Left ventricle myocardium inferior (tissue), 1 donor: ENCODE results near the gene PPP2R3B. TPM values are rescaled to one million over a fixed set of nuclear protein-coding genes. Genes with fewer than 3 reads are reported as not detected.
"Not testable (repeated sequence)": the region's sequence is repeated elsewhere in the genome, so short reads cannot be mapped to it uniquely, and the experiment has no call there.

ENCODE experiments used
- DNase-seq: peaks from one replicate; pipeline ENCODE4 v3.0.0-alpha.2; 2020
- H3K27ac ChIP-seq: fragments of 200-600 bp; replicated peaks from 2 replicates; pipeline ENCODE4 v1.8.0; 2021
- H3K27me3 ChIP-seq: fragments of 200-600 bp; 2 replicates; pipeline ENCODE4 v1.8.0; 2021; ENCODE audit warnings: low read depth
- H3K36me3 ChIP-seq: fragments of 200-600 bp; 2 replicates; pipeline ENCODE4 v1.8.0; 2021
- H3K4me1 ChIP-seq: fragments of 200-600 bp; 2 replicates; pipeline ENCODE4 v1.8.0; 2021
- H3K4me3 ChIP-seq: fragments of 200-600 bp; 2 replicates; pipeline ENCODE4 v1.8.0; 2021; ENCODE audit warnings: mild to moderate bottlenecking, moderate library complexity
- H3K9me3 ChIP-seq: fragments of 200-600 bp; replicated peaks from 2 replicates; pipeline ENCODE4 v1.8.0; 2021
- intact Hi-C: fragments of 100-400 bp; cut with micrococcal nuclease; formaldehyde crosslinking; loops from one replicate; pipeline ENCODE4 v1.11.0; 2022
- total RNA-seq: library from RNA; stranded (reverse); fragmentation: NEBNext Ultra II Directional; extraction: Animal tissue kit (Norgen Biotek cat#: 25700); gene quantifications from one replicate; pipeline ENCODE4 v1.2.1, GENCODE V29; 2021
- TF ChIP-seq, protein P1 (sequence below): fragments of 200-600 bp; IDR thresholded peaks from 2 replicates; pipeline ENCODE4 v1.8.0; 2021; ENCODE audit warnings: antibody characterized with exemption, mild to moderate bottlenecking, borderline replicate concordance
- donor health status: DM: no; HTN: yes; CAD: no; lungs with severe emphysema.

The PPP2R3B gene
- total RNA-seq, 1 donor from 2014 or later: 170 TPM

DNA sequence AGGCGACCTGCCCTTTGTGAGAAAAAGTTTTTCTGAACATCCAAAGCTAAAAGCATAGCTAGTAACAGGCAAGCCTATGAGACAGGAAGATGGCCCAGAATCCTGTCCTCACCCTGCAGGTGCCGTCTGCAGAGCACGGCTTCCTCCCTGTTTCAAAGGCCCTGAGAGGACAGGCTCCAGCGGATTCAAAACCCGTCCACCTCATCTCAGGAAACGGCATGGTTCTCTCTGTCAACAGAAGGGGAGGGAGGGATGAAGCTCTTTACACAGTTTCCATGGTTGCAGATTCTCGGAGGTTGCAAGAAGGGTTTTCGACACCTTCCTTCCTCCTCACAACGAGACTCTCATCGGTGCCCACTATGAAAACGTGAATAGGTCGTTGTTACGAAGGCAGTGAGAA lies 8.3 kb downstream of the PPP2R3B start:
- intact Hi-C loops: no loop called here
- Histone ChIP-seq H3K27me3 (peaks cover 26% of the 10 kb centered on the region), H3K36me3 (no peaks in the 10 kb centered on the region), H3K4me1 (peaks cover 13% of the 10 kb centered on the region), H3K4me3 (no peak overlapping the region), H3K9me3 (no peaks in the 10 kb centered on the region), H3K27ac (no peak overlapping the region)
- no peak for DNase-seq
- TF ChIP-seq, protein P1, sequence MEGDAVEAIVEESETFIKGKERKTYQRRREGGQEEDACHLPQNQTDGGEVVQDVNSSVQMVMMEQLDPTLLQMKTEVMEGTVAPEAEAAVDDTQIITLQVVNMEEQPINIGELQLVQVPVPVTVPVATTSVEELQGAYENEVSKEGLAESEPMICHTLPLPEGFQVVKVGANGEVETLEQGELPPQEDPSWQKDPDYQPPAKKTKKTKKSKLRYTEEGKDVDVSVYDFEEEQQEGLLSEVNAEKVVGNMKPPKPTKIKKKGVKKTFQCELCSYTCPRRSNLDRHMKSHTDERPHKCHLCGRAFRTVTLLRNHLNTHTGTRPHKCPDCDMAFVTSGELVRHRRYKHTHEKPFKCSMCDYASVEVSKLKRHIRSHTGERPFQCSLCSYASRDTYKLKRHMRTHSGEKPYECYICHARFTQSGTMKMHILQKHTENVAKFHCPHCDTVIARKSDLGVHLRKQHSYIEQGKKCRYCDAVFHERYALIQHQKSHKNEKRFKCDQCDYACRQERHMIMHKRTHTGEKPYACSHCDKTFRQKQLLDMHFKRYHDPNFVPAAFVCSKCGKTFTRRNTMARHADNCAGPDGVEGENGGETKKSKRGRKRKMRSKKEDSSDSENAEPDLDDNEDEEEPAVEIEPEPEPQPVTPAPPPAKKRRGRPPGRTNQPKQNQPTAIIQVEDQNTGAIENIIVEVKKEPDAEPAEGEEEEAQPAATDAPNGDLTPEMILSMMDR: no peak

DNA sequence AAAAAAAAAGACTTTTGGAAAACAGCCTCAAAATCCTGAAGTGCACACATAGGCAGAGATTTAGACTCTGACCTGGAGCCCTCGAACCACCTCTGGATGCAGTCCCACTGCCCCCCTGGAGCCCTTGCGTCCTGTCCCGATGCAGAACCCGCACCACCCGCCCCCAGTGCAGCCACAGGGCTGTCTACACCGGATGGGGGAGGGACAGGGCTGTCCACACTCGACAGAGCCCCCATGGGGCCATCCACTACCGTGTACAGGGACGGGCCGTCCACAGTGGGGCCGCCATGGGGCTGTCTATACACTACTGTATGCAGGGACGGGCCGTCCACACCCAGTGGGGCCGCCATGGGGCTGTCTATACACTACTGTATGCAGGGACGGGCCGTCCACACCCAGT lies 10.5 kb downstream of the PPP2R3B start:
- intact Hi-C loops, H3K36me3 ChIP-seq, H3K9me3 ChIP-seq, H3K27ac ChIP-seq, DNase-seq, H3K4me3 ChIP-seq: not testable (repeated sequence)
- peaks cover 43% of the 10 kb centered on the region for H3K27me3 ChIP-seq
- H3K4me1 ChIP-seq: peaks cover 29% of the 10 kb centered on the region

DNA sequence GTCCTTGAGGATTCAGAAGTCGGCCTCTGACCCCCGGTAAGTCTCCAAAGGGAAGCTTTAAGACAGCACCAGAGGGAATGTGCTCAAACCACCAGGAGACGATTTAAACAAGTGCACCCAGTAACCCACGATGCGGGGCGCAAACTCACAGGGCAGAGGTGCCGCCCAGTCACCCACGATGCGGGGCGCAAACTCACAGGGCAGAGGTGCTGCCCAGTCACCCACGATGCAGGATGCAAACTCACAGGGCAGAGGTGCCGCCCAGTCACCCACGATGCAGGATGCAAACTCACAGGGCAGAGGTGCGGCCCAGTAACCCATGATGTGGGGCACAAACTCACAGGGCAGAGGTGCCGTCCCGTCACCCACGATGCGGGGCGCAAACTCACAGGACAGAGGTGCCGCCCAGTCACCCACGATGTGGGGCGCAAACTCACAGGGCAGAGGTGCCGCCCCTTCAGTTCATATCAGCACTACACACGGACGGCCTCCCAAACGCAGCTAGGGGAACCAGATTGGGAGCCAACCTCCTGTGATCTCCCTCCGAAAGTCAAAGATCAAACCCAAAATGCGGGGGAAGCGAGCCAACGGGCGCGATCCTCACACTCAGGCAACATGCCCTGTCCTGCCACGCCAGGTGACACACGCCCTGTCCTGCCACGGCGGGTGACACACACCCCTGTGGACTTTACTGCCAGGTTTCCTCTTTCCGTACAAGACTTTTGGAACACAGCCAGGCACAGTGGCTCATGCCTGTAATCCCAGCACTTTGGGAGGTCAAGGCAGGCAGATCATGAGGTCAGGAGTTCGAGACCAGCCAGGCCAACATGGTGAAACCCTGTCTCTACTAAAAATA lies 11.3 kb downstream of the PPP2R3B start:
- TF ChIP-seq, protein P1: no peak
- intact Hi-C loops: no loop called here
- H3K27me3 ChIP-seq: peaks cover 43% of the 10 kb centered on the region
- H3K9me3 ChIP-seq: no peaks in the 10 kb centered on the region
- no peak overlapping the region for H3K27ac ChIP-seq
- no peaks in the 10 kb centered on the region for H3K36me3 ChIP-seq
- H3K4me1 ChIP-seq: peaks cover 30% of the 10 kb centered on the region
- no peak overlapping the region for H3K4me3 ChIP-seq
- no peak for DNase-seq

DNA sequence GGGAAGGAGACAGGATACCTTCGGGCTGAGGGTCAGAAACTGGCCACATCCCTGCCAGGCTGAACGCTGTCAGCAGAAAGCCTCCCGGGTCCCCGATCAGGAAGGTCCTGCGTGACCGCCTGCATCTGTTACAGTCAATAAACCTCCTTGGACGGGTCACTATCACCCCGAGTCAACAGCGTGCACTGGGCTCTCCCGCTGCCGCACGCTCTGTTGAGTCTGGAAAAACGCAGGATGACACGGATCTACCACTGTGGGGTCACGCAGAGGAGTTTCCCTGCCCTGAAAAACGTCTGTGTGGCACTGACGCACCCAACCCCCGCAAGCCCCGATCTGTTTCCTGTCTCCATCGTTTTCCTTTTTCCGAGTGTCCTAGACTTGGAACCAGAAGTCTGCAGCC lies 12.1 kb downstream of the PPP2R3B start:
- Histone ChIP-seq H3K4me3 (peak overlapping the region; percentile 68), H3K27me3 (peaks cover 43% of the 10 kb centered on the region), H3K9me3 (no peaks in the 10 kb centered on the region), H3K36me3 (no peaks in the 10 kb centered on the region), H3K4me1 (peaks cover 34% of the 10 kb centered on the region), H3K27ac (no peak overlapping the region)
- DNase-seq: no peak
- TF ChIP-seq, protein P1: no peak
- intact Hi-C loops: no loop called here

DNA sequence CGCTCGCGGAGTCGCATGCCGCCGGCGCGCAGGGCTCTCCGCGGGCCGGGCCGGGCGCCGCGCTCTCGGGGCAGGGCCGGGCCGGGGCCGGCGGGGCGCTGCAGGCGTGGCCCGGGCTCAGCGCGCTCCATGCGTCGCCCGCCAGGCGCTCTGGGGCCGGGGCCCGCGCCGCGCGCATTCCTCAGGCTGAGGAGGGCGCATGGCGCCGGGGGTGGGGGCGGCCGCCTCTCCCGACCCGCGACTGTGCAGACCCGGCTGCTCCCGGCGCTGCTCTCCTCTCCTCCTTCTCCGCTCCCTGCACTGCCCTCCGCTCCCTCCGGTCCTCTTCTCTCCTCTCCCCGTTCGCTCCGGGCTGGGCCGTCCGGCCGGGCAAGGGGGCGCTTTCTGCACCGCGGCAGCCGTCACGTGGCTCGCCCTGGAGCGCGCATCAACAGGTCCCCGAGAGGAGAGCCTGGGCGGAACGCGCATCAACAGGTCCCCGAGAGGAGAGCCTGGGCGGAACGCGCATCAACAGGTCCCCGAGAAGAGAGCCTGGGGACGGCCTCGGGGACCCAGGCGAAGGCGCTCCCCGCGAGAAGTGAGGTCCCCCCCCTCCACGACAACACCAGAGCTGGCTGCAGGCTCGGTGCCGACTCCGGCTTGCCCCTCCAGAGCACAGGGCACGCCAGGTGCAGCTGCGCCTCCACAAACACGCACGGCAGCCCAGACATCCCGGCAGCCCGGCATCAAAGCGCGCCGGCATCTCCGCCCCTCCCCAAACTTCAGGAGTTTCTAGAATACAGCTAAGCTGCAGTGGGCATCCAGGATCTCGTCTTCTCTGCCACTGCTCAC lies 12.9 kb downstream of the PPP2R3B start:
- DNase-seq: peak; percentile 38
- Histone ChIP-seq H3K9me3 (no peaks in the 10 kb centered on the region), H3K36me3 (no peaks in the 10 kb centered on the region), H3K27me3 (peaks cover 43% of the 10 kb centered on the region), H3K4me3 (peak overlapping the region; percentile 68), H3K27ac (peak overlapping the region; percentile 96), H3K4me1 (peaks cover 34% of the 10 kb centered on the region)
- intact Hi-C loops: no loop called here
- TF ChIP-seq, protein P1: peak; percentile 11
